ENCODE data around the gene LDHAL6A.

Gene LDHAL6A

DNA sequence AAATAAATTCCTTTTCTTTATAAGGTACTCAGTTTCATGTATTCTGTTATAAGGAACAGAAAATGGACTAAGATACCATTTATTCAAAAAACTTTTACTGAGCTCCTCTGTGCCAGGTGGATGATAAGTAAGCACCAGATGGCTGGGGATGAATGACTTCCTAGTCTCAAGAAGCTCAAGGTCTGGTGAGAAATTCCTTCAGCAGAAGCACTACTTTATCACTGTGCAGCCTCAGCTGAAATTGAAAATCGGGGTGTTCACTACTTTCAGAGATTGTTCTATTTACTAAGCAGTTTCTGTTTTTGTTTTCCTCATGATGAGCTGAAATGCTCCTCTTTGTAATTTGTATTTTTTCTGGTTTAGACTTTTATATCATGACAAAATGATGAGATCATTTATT is 7.8 kb downstream of the LDHAL6A start:
- DNase-seq (ENCODE audit: low read depth), result no peak
- H3K4me3 ChIP-seq (ENCODE audit: control insufficient read depth, low read depth, low read length), result no peak overlapping the region
- TF ChIP-seq, protein P1, sequence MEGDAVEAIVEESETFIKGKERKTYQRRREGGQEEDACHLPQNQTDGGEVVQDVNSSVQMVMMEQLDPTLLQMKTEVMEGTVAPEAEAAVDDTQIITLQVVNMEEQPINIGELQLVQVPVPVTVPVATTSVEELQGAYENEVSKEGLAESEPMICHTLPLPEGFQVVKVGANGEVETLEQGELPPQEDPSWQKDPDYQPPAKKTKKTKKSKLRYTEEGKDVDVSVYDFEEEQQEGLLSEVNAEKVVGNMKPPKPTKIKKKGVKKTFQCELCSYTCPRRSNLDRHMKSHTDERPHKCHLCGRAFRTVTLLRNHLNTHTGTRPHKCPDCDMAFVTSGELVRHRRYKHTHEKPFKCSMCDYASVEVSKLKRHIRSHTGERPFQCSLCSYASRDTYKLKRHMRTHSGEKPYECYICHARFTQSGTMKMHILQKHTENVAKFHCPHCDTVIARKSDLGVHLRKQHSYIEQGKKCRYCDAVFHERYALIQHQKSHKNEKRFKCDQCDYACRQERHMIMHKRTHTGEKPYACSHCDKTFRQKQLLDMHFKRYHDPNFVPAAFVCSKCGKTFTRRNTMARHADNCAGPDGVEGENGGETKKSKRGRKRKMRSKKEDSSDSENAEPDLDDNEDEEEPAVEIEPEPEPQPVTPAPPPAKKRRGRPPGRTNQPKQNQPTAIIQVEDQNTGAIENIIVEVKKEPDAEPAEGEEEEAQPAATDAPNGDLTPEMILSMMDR (conservative IDR thresholded peaks at IDR 0.05; ENCODE audit: control insufficient read depth, insufficient read depth, low read depth, low read length), result no peak

DNA sequence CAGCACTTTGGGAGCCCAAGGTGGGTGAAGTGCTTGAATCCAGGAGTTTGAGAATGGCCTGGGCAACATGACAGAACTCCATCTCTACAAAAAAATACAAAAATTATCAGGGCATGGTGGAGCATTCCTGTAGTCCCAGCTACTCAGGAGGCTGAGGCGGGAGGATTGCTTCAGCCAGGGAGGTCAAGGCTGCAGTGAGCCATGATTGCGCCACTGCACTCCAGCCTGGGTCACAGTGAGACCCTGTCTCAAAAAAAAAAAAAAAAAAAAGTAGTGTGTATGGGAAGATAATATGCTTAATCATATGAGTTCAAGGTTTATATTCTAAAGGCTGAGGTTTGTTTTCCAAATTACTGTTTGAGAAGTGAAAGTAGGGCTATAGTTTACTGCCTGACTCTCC is 10.7 kb downstream of the LDHAL6A start:
- H3K4me3 ChIP-seq (ENCODE audit: control insufficient read depth, low read depth, low read length), result no peak overlapping the region
- no peak for DNase-seq (ENCODE audit: low read depth)
- TF ChIP-seq, protein P1 (conservative IDR thresholded peaks at IDR 0.05; ENCODE audit: control insufficient read depth, insufficient read depth, low read depth, low read length), result no peak

DNA sequence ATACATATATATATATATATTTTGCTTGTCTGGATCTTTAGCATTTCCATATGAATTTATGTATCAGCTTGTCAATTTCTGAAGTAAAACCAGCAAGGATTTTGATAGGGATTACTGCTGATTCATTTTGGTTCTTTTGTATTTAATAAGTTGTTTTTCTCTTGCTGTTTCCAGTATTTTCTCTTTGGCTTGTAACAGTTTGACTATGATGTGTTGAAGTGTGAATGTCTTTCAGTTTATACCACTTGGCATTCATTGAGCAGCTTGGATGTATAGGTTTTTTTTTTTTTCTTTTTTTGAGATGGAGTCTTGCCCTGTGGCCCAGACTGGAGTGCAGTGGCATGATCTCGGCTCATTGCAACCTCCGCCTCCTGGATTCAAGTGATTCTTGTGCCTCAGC is 12.4 kb downstream of the LDHAL6A start:
- TF ChIP-seq, protein P1 (conservative IDR thresholded peaks at IDR 0.05; ENCODE audit: control insufficient read depth, insufficient read depth, low read depth, low read length), result no peak
- DNase-seq (ENCODE audit: low read depth), result no peak

DNA sequence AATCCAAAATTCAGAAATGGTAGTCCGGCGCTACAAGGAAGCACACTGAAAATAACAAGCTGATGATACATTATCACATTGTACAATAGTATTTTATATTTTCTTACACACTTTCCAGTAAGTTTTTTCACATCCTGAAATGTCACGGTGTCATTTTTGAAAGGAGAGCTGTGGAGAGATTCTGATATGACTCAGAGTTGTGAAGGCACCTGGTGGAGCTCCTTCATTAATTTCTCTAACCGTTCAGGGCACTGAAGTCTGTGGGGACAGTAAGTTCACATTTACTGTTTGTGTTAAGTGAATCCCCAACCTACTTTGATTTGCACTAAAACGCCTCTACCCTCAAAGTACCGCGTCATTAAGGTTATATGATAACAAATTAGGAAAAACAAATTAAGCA is 13.3 kb downstream of the LDHAL6A start:
- DNase-seq (ENCODE audit: low read depth), result no peak
- TF ChIP-seq, protein P1 (conservative IDR thresholded peaks at IDR 0.05; ENCODE audit: control insufficient read depth, insufficient read depth, low read depth, low read length), result no peak
- no peak overlapping the region for H3K4me3 ChIP-seq (ENCODE audit: control insufficient read depth, low read depth, low read length)

More for the DNA sequence above, 12.4 kb downstream of the LDHAL6A start:
- no peak overlapping the region for H3K4me3 ChIP-seq (ENCODE audit: control insufficient read depth, low read depth, low read length)

DNA sequence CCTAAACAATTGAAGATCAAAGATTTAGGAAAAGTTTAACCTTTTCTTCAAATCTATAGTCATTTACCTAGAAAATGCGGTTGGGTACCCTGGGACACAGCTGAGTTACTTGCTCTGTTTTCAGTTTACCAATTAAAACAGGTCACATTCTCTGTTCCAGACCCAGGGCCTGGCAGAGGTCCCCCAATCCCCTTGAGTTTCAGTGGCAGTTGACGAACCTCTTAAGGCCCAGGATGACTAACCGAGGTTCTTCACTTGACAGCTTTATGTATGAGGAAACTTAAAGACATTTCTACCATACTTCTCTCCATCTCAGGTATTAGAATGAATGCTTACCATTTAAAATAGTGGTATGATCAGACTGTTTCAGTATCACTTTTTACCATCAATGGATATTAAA is 16.3 kb downstream of the LDHAL6A start:
- TF ChIP-seq, protein P1 (conservative IDR thresholded peaks at IDR 0.05; ENCODE audit: control insufficient read depth, insufficient read depth, low read depth, low read length), result no peak
- no peak overlapping the region for H3K4me3 ChIP-seq (ENCODE audit: control insufficient read depth, low read depth, low read length)
- no peak for DNase-seq (ENCODE audit: low read depth)

DNA sequence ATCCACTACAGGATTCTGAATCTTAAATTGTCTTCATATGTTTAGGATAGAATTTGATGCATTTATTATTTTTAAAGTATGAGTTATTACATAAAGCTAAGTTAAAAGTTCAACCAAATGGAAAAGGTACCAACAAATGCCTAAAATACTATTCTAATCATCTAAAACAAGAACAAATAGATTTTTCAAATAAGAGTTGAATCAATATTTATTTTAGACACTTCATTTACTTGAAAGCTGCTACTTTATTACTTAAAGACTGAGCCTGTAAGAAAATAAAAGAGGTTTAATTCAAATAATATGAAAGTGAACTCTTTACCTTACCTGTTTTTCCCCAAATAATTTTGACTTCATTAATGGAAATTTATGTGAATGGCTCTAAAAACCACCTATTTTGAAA is 16.9 kb downstream of the LDHAL6A start:
- no peak for DNase-seq (ENCODE audit: low read depth)
- TF ChIP-seq, protein P1 (conservative IDR thresholded peaks at IDR 0.05; ENCODE audit: control insufficient read depth, insufficient read depth, low read depth, low read length), result no peak
- H3K4me3 ChIP-seq (ENCODE audit: control insufficient read depth, low read depth, low read length), result no peak overlapping the region

DNA sequence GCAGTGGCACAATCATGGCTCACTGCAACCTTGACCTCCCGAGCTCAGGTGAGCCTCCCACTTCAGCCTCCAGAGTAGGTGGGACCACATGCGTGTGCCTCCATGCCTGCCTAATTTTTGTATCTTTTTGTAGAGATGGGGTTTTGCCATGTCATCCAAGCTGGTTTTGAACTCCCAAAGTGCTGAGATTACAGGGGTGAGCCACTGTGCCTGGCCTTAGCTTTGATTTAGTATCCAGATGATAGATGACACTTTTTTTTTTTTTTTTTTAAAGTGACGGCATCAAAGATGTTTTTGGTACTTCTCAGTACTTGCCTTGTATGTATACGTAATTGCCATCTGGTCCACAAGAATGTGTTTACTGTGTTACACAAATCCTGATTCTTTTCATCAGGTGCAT is 23.4 kb downstream of the LDHAL6A start:
- TF ChIP-seq, protein P1 (conservative IDR thresholded peaks at IDR 0.05; ENCODE audit: control insufficient read depth, insufficient read depth, low read depth, low read length), result no peak
- no peak for DNase-seq (ENCODE audit: low read depth)
- H3K4me3 ChIP-seq (ENCODE audit: control insufficient read depth, low read depth, low read length), result no peak overlapping the region

Measured in fibroblast of mammary gland (primary cell).